Embryonic facial prominence (tissue), 1 donor: ENCODE data around the gene UNC13A.

Source experiments
- DNase-seq: peaks from one replicate; pipeline ENCODE4 v3.0.0-alpha.2; 2016; ENCODE audit errors: extremely low spot score

UNC13A gene

GRCh38 chr19:17706750-17707181 lies 18.6 kb upstream of the UNC13A start:
- DNase-seq = no peak

GRCh38 chr19:17703824-17704463 lies 15.8 kb upstream of the UNC13A start:
- DNase-seq = no peak

- DNase-seq = no peak
These were observed 7.0 kb upstream of the UNC13A start for GRCh38 chr19:17695198-17695597.

GRCh38 chr19:17692566-17692965 lies 4.4 kb upstream of the UNC13A start:
- no peak for DNase-seq

- DNase-seq = no peak
These were observed 870 bp upstream of the UNC13A start for GRCh38 chr19:17688853-17689595.

GRCh38 chr19:17687141-17687856 lies 855 bp downstream of the UNC13A start:
- DNase-seq = no peak

GRCh38 chr19:17686592-17687024 lies 1.5 kb downstream of the UNC13A start:
- DNase-seq = no peak

- no peak for DNase-seq
These were observed 2.1 kb downstream of the UNC13A start for GRCh38 chr19:17686023-17686521.

- no peak for DNase-seq
These were observed 2.6 kb downstream of the UNC13A start for GRCh38 chr19:17685451-17686022.

GRCh38 chr19:17684256-17684655 lies 3.9 kb downstream of the UNC13A start:
- no peak for DNase-seq

- DNase-seq = no peak
These were observed 5.1 kb downstream of the UNC13A start for GRCh38 chr19:17683078-17683477.

- no peak for DNase-seq
These were observed 5.9 kb downstream of the UNC13A start for GRCh38 chr19:17682273-17682672.

- DNase-seq = no peak
These were observed 6.5 kb downstream of the UNC13A start for GRCh38 chr19:17681505-17682125.

GRCh38 chr19:17680230-17680722 lies 7.9 kb downstream of the UNC13A start:
- no peak for DNase-seq

- DNase-seq = no peak
These were observed 8.5 kb downstream of the UNC13A start for GRCh38 chr19:17679526-17680229.

- DNase-seq = no peak
These were observed 9.3 kb downstream of the UNC13A start for GRCh38 chr19:17678836-17679235.

- no peak for DNase-seq
These were observed 11.2 kb downstream of the UNC13A start for GRCh38 chr19:17677002-17677401.

- no peak for DNase-seq
These were observed 11.9 kb downstream of the UNC13A start for GRCh38 chr19:17676295-17676694.

GRCh38 chr19:17673937-17674799 lies 14.0 kb downstream of the UNC13A start:
- no peak for DNase-seq

- DNase-seq = no peak
These were observed 16.2 kb downstream of the UNC13A start for GRCh38 chr19:17671906-17672305.
